ENCODE measurements around the gene FBXO28.
"Not testable (repeated sequence)": the region's sequence is repeated elsewhere in the genome, so short reads cannot be mapped to it uniquely, and the experiment has no call there.

FBXO28 gene, protein sequence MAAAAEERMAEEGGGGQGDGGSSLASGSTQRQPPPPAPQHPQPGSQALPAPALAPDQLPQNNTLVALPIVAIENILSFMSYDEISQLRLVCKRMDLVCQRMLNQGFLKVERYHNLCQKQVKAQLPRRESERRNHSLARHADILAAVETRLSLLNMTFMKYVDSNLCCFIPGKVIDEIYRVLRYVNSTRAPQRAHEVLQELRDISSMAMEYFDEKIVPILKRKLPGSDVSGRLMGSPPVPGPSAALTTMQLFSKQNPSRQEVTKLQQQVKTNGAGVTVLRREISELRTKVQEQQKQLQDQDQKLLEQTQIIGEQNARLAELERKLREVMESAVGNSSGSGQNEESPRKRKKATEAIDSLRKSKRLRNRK

DNA sequence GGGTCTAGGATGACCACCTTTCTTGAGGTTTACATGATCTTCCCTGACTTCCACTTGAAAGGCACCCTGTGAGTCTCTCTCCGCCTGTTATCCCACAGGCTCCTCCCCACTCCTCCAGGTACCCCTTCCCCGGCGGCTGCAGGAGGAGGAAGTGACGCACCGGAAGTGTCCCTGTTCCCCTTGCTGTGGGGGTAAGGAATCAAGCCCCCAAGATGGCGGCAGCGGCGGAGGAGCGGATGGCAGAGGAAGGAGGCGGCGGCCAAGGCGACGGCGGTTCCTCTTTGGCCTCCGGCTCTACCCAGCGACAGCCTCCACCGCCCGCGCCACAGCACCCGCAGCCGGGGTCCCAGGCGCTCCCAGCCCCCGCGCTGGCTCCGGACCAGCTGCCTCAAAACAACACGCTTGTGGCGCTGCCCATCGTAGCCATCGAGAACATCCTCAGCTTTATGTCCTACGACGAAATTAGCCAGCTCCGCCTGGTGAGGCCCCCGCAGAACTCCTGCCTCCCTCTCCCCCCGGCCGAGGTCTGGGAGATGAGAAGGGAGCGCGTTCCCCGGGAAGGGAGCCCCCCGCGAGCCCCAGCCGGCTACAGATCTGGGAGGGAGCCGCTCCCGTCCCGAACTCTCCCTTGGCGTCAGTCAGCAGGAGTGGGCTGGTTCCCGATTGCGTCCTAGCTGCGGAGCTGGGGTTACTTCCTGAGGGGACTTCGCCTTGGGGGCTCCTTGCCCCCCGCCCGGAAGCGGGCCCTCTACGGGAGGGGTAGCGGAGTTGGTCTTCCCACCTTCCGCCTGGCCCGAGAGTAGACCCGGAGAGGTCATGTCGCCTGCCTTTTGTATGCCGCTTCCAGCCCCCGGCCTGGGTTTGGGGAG, at the start of gene FBXO28:
TSS of gene FBXO28 (plus strand) at position 194 of the 869 bp plus-strand sequence. CDS start at position 213, 19 bp downstream.
- peak; percentile 81 to 93 for DNase-seq (ENCODE audit: low read depth in 2 of 2)

DNA sequence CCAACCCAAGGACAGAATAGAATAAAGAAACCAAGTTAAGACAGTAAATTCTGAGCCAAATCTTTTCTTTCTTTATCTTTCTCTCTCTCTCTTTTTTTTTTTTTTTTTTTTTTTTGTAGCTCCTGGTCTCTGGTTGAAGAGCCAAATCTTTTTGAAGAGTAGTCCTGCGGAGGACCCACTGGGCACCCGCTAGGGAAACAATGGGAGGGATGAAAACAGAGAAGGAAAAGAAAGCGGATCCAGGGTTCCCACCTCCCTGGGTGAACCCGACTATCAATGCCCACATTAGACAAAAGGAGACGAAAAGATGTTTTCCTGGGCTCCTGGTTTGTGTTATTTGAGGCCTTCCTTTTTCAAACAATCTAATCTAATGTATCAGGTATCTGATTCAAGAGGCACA, 49.8 kb upstream of the FBXO28 start:
- no peak for DNase-seq (ENCODE audit: low read depth in 2 of 2)

DNA sequence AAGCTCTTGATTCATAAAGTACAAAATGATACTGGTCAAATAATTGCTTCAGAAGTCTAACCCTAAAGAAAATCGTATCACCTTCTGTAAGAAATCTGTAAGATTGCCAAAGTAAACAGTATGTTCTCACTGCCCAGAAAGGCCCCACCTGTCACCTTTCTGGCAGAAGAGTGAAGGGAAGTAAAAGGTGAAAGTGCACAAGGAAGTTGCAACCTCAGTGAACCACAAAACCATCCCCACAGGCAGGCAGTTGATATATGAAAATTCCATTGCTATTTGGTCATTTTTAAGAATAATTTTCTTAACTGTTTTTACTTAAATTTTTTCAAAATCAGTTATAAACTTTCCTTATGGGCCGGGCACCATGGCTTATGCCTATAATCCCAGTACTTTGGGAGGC, 48.5 kb upstream of the FBXO28 start:
- DNase-seq (ENCODE audit: low read depth in 2 of 2), result no peak

DNA sequence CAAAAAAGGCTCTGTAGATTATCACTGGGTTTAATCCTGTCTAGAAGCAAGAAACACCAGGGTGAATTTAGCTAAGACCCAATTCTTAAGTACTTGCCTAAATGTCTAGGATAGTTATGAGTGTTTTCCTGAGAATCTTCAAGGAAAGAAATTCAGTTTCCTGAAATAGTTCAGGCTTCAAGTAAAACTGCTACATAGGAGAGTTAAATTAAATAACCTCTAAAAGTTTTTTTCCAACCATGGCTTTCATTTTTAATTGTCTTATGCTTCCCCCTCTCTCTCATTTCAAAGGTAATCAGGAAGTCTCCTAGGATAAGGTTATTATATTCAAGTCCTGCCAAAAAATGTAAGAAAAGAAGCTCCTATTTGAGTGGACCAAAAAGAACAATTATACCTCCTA, 46.7 kb upstream of the FBXO28 start:
- DNase-seq (ENCODE audit: low read depth in 2 of 2), result no peak

DNA sequence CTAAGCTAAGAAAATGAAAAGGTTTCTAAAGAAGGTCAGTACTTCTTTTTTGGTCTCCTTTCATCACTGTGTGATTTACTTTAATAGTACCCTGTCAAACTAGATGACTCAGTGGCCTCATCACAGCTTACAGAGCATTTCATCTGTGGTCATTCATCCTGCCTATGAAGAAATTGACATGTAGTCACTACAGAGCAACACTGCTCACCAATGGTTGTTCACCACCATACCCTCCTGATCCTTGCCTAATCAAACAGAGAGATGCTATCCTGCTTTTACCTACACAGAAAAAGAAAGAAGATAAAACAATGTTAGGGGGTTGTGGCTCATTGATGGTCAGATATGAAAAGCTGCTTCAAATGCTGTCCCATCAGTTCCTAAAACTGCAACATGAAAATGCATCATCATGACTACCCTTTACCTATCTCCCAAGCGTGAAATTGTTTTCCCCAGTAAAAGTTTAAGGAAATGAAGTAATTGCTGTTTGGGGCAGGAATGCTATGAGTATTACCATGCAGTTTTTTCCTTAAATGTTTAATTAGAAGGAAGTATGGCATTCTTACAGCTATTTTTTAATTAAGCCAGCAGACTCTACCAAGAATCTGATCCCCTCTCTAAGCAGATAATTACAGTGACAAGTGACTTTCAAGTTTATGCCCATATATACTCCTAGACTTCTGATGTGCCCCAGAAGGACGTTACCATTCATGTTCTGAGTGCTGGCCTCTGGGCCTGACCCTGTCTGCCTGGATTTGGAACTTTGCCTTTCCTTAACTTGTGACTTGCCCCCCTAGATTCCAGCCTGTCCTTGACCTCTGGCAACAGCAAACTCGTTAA, 46.1 kb upstream of the FBXO28 start:
- DNase-seq (ENCODE audit: low read depth in 2 of 2), result no peak

DNA sequence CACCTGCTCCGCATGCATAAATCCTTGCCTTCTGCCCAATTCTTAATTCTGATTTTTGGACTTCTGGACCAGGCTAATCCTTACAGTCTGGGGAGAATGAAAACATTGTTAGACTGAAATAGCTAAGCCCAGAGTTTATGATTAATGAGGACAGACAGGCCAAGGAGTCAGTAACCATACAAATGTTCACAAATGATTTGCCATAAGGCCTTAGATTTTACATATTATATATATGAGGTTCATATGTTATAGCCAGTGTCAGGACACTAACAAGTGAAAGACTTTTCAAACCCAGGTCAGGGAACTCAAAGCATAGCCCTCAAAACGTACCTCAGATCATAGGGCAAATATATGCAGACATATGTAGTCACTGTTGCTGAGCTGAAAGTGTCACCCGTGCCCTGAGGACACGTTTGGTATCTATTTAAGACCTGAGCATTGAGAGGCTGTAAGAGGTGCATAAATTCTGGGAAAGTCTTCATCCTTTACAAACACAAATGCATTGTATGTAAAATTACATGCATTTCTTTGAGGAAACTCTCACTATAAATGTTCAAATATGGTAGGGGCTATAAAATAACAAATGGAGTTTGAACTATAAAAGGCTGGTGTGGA, 45.3 kb upstream of the FBXO28 start:
- DNase-seq (ENCODE audit: low read depth in 2 of 2), result no peak

DNA sequence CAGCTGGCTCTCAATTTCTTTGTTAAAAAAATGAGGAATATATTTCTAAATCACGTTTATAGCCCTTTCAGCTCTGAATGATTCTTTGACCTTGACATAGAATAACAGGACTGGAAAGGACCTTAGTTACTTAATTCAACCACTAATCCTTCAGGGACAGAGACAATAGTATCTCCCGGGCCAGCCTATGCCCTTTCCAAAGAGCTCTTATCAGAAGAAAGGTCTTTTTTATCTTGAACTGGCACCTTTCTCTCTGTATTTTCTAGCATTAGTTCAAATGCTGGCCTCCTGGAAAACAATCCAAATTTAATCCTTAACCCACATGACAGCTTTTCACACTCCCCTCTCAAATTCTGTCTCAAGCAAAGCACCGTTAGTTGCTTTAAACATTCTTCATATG, 44.8 kb upstream of the FBXO28 start:
- DNase-seq (ENCODE audit: low read depth in 2 of 2), result no peak

DNA sequence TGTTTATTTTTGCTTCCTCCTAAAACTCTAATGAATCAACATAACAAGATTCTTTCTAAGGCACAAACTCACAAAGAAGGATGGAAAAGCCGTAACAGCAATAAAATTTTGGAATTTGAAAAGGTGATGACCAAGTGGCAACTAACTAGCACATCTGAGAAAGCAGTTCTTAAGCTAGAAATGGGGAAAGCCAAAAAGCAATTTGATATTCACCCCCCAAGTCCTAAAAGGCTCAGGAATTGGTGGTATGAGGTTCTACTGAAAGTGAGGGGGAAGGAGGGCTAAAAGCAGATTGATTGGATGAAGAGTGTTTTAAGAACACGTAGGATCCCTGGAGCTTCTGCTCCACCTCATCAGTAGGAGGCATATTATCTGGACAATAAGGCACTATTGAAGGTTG, 43.4 kb upstream of the FBXO28 start:
- no peak for DNase-seq (ENCODE audit: low read depth in 2 of 2)

DNA sequence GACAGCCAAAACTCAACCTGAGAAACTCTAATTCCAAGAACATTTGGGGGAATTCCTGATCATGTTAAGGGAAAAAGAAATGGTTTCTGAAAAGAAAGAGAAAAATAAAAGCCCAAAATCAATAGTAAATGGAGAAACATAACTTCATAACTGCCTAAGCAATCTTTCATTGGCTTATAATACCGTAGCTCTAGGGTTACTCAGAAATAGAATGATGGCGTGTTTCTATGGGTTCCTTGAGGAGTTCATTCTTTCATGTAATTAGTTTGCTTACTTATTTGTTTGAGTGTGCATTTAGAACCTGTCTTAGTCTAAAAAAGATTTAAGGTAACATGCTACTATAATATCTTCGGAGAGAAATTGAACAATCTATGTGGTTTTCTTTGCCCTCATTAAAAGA, 37.5 kb upstream of the FBXO28 start:
- no peak for DNase-seq (ENCODE audit: low read depth in 2 of 2)

DNA sequence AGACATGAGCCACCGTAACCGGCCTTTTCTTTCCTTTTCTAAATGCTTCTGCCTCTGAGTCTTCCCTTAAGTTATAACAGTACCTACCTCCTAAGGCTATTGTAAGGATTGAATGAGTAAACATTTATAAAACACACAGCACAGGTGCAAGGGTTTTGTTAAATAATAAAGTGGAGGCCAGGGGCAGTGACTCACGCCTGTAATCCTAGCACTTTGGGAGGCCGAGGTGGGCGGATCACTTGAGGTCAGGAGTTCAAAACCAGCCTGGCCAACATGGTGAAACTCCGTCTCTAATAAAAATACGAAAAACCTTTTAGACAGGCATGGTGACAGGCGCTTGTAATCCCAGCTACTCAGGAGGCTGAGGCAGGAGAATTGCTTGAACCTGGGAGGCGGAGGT, 34.3 kb upstream of the FBXO28 start:
- DNase-seq (ENCODE audit: low read depth in 2 of 2), result not testable (repeated sequence)

DNA sequence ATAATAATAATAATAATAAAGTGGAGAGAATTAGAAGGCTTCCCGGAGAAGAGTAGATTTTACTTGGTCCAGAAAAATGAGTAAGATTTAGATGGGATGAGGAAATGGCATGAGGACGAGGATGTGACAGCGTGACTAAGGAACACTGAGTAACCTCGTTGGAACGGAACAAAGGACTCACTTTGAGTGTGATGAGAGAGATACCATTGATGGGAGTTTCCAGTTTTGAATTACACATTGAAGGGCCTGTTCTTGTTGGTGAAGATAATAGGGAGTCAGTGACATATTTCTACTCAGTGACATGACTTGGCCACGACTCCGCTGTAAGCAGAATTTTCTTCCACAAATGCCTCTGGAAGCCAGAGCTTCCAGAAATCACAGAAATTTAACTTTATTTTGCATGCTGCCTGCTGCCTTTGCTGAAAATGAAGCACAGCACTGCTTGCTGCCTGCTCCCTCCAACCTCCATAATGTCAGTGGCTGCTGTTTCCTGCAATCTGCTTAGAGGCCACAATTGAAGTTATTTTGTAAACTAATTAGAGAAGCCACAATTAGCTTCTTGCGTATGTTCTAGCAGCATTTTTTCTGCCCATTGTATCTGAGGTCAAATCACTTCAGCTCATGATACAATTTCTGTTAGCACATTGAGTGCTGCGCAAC, 33.7 kb upstream of the FBXO28 start:
- no peak for DNase-seq (ENCODE audit: low read depth in 2 of 2)

DNA sequence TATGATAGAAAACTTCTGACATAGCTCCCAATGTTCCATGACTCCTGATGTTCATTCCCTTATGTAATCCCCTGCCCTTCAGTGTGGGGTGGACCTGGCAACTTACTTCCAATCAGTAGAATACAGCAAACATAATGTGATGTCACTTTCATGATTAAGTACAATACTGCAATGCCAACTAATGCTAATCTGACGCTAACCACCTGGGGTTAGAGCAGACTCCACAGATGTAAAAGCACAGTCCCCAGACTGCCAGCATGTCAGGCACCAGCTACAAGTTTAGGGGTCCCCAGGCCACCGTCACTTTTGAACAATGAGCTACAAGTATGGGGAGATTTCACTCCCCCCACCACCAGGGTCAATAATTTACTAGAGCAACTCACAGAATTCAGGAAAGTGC, 32.3 kb upstream of the FBXO28 start:
- no peak for DNase-seq (ENCODE audit: low read depth in 2 of 2)

DNA sequence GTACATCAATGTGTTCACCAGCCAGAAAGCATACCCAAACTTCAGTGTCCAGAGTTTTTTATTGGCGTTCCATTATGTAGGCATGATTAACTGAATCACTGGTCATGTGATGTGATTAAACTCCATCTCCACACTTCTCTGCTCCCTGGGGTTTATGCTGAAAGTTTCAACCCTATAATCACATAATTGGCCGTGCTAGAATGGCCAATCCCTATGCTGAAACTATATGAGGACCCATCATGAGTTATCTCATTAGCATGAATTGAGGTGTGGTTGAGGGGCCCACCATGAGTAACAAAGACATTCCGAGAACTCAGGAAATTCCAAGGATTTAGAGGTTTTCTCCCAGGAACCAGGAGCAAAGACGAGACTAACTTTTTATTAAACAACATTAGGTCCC, 31.8 kb upstream of the FBXO28 start:
- DNase-seq (ENCODE audit: low read depth in 2 of 2), result no peak

DNA sequence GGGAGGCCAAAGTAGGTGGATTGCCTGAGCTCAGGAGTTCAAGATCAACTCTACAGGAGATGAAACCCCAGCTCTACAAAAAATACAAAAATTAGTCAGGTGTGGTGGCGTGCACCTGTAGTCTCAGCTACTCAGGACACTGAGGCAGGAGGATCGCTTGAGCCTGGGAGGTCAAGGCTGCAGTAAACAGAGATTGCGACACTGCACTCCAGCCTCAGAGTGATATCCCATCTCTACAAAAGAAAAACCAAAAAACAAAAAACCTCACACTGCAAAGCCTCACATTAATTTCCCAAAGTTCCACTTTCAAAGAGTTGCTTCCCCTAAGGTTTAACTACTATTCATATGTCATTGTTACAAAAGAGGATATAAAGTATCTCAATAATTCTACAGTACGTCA, 29.0 kb upstream of the FBXO28 start:
- no peak for DNase-seq (ENCODE audit: low read depth in 2 of 2)

DNA sequence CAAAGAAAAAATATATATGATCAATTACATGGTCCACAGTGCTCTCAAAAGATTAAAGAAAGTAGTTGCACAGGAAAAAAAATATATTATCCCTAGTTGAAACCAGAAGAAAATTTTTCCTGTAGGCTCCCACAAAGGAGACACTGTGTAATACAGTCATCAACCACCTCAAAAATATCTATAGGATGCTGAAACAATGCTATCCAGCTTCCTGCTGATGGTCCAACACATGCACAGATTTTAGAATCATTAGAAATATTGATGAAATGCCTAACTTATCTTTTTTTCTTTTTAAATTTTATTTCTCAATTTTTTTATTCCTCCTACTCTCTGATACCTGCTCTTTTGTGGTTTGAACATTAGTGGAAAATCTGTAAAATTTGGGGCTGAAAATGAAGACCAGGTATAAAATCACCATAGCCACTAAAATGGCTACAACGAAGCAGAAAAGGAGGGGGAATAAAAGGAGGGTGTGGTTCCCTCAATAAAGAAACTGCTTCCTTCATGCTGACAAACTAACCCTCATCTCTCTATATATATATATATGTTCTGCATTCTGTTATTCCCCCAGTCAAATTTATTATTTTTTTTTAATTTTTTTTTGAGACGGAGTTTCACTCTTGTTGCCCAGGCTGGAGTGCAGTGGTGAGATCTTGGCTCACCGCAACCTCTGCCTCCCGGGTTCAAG, 28.3 kb upstream of the FBXO28 start:
- no peak for DNase-seq (ENCODE audit: low read depth in 2 of 2)

DNA sequence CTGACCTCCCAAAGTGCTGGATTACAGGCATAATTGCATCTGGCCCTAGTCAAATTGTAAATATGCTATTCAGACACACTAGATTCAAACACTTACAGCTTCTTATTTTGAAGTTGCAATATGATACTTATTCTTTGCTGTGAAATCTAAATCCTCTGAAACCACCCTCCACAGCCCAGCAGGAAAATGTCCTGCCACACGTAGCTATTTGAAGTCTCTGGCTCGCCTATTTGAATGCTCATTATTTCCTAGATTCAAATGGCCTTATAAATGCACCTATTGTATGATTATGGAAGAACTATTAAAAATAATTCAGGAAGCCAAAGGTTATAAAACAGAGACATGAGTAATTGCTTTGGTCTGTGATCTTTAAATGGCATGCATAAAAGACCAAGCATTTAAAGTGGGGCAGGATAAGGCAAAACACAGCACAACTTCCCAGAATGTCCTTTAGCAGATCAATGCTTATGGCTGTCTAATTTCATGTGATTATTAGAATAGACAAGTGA, 26.6 kb upstream of the FBXO28 start:
- no peak for DNase-seq (ENCODE audit: low read depth in 2 of 2)

DNA sequence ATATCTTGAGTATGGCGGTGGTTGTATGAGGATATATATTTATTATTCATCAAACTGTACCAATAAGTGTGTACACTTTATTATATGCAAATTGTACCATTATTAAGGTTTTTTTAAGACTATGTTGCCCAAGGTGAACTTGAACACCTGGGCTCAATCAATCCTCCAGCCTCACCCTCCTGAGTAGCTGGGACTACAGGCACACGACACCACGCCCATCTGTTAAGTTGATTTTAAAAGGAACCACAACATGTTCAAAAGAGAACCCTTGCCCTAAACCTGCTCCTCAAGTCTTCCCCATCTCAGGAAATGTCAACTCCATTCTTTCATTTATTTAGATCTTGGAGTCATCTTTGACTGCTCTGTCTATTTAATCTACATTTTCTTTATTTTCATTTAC, 24.3 kb upstream of the FBXO28 start:
- no peak for DNase-seq (ENCODE audit: low read depth in 2 of 2)

DNA sequence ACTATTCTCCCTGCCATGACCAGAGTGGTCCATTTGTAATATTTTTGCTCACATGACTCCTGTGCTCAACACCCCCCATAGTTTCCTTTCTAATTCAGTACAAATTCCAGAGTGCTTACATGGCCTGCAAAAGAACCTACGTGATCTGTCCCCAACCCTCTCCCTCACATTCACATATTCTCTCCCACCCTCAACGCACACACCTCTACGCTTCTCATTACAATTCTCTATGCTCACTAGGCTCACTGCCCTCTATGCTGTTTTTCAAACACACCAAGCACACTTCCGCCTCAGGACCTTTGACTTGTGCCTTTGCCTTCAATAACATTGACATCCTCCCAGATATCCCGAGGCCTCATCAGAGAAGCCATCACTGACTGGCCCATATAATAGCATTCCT, 23.8 kb upstream of the FBXO28 start:
- no peak for DNase-seq (ENCODE audit: low read depth in 2 of 2)

DNA sequence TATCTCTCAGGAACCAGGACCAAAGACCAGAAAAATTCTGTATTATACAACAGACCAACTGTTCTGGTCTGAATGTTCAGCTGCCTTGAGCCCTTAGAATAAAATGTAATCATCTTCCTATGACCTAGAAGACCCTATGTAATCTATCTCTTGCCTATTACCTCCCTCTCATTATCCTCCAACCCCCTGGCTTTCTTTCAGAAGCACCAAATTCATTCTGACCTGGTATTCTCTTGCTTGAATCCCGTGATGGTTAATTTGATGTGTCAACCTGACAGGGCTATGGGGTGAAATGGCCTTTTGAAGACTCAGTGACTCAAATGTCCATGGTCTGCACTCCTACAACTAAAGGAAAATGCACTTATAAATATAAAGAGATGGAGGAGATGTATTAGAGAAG, 21.8 kb upstream of the FBXO28 start:
- no peak for DNase-seq (ENCODE audit: low read depth in 2 of 2)

DNA sequence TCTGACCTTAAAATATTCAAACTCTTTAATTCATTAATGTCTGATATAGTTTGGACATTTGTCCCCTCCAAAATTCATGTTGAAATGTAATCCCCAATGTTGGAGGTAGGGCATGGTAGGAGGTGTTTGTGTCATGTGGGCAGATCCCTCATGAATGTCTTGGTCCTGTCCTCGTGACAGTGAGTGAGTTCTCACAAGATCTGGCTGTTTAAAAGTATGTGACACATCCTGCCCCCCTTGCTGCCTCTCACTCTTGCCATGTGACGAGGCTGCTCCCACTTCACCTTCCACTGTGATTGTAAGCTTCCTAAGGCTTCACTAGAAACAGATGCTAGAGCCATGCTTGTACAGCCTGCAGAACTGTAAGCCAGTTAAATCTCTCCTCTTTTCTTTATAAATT, 21.3 kb upstream of the FBXO28 start:
- DNase-seq (ENCODE audit: low read depth in 2 of 2), result no peak
